ENCODE measurements around the gene MEGF11.

GRCh38 chr15:66215811-66216210 lies 37.7 kb downstream of the MEGF11 start:
- TF ChIP-seq POLR2AphosphoS5 (IDR thresholded peaks at IDR 0.05; ENCODE audit: borderline replicate concordance, low read depth, low read length) (no peak), EZH2 (IDR thresholded peaks at IDR 0.05) (no peak)
